SU-DHL-6 (cell line): ENCODE data around the gene SNX10.

Experiments used
- H2AFZ ChIP-seq: fragments of 200-600 bp; sonication (generic); 2 replicates; pipeline ENCODE4 v1.6.1; 2014; ENCODE audit warnings: low read depth, mild to moderate bottlenecking, moderate library complexity, mixed read lengths, antibody characterized with exemption, low read length; ENCODE audit not compliant: severe bottlenecking
- H3F3A ChIP-seq: fragments of 200-600 bp; shearing (Covaris generic); 2 replicates; pipeline ENCODE4 v1.6.0; 2016; ENCODE audit warnings: antibody characterized with exemption, mild to moderate bottlenecking; ENCODE audit not compliant: insufficient read depth
- H3K27ac ChIP-seq: fragments of 200-600 bp; sonication (generic); 2 replicates; pipeline ENCODE4 v1.5.1; 2016; ENCODE audit warnings: low read depth, mild to moderate bottlenecking, low read length, moderate library complexity, mixed read lengths
- H3K27me3 ChIP-seq: fragments of 200-600 bp; sonication (generic), shearing (Covaris generic); 2 replicates; pipeline ENCODE4 v1.6.0; 2014; ENCODE audit warnings: mild to moderate bottlenecking, low read length
- H3K36me3 ChIP-seq: fragments of 200-600 bp; sonication (generic); 2 replicates; pipeline ENCODE4 v1.6.1; 2014; ENCODE audit warnings: mild to moderate bottlenecking, low read length, mixed read lengths
- H3K4me2 ChIP-seq: fragments of 300-600, 200-600 bp; shearing (Covaris generic), sonication (generic); 2 replicates; pipeline ENCODE4 v1.6.0; 2014; ENCODE audit warnings: low read length, low read depth, mild to moderate bottlenecking; ENCODE audit not compliant: poor library complexity, severe bottlenecking
- H3K4me3 ChIP-seq: fragments of 200-600 bp; sonication (generic); 2 replicates; pipeline ENCODE4 v1.5.1; 2014; ENCODE audit warnings: antibody characterized with exemption, low read length, mild to moderate bottlenecking, mixed read lengths; ENCODE audit not compliant: insufficient read depth, poor library complexity, severe bottlenecking
- H3K79me2 ChIP-seq: fragments of 200-600 bp; sonication (generic); 2 replicates; pipeline ENCODE4 v1.6.1; 2014; ENCODE audit warnings: mild to moderate bottlenecking, low read length, moderate library complexity; ENCODE audit not compliant: insufficient read depth
- H3K9ac ChIP-seq: fragments of 200-600 bp; sonication (generic); 2 replicates; pipeline ENCODE4 v1.7.0; 2014; ENCODE audit warnings: mild to moderate bottlenecking, low read length
- H3K9me2 ChIP-seq: fragments of 200-600 bp; sonication (generic); replicated peaks from 2 replicates; pipeline ENCODE4 v1.6.1; 2014; ENCODE audit warnings: low read length; ENCODE audit not compliant: insufficient read depth
- H3K9me3 ChIP-seq: fragments of 200-600 bp; sonication (generic); 2 replicates; pipeline ENCODE4 v1.6.1; 2014; ENCODE audit warnings: low read length, mixed read lengths; ENCODE audit not compliant: insufficient read depth
- H4K20me1 ChIP-seq: fragments of 200-600 bp; sonication (generic); 2 replicates; pipeline ENCODE4 v1.6.1; 2014; ENCODE audit warnings: low read depth, mild to moderate bottlenecking, antibody characterized with exemption, low read length, moderate library complexity, mixed read lengths
- EZH2phosphoT487 ChIP-seq: fragments of 200-600 bp; sonication (generic), shearing (Covaris generic); conservative IDR thresholded peaks from 2 replicates; pipeline ENCODE4 v1.6.1; 2018; ENCODE audit warnings: mild to moderate bottlenecking, antibody characterized with exemption, low read length, moderate library complexity, mixed read lengths
- TF ChIP-seq, protein P1 (sequence below): fragments of 200-600 bp; sonication (generic); IDR thresholded peaks from one replicate; pipeline ENCODE4 v1.5.1; 2017; ENCODE audit warnings: antibody characterized with exemption, mild to moderate bottlenecking, low read length, moderate library complexity; ENCODE audit not compliant: insufficient read depth, poor library complexity, severe bottlenecking

Gene SNX10

DNA sequence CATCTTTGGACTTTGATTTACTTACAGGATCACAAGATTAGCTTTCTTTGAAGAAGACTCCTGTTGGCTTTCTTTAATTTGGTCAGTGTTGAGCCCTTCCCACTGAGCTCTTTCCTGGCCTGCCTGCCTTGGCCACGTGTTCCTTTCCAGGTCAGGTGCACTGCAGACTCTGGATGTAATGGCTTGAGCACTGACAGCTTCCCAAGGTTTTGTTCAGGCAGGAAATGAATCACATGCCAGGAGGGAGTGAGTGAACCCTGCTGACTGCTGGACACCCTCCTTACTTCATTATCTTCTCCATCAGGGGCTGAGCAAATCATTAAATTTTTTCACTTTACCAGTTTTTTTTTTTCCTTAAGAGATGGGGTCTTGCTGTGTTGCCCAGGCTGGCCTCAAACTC is 29.8 kb downstream of the SNX10 start:
- Histone ChIP-seq H3K79me2 (peaks cover 86% of the 10 kb centered on the region), H3K9ac (no peak overlapping the region), H3F3A (peaks cover 10% of the 10 kb centered on the region), H3K27ac (no peak overlapping the region), H3K4me3 (no peak overlapping the region), H3K36me3 (peaks cover 12% of the 10 kb centered on the region; the same call in 1 of the 2 replicates), H4K20me1 (peaks cover 9% of the 10 kb centered on the region; the same call in 1 of the 2 replicates), H2AFZ (no peak overlapping the region), H3K27me3 (no peaks in the 10 kb centered on the region), H3K9me2 (no peaks in the 10 kb centered on the region), H3K9me3 (no peaks in the 10 kb centered on the region), H3K4me2 (no peak overlapping the region)
- TF ChIP-seq, protein P1, sequence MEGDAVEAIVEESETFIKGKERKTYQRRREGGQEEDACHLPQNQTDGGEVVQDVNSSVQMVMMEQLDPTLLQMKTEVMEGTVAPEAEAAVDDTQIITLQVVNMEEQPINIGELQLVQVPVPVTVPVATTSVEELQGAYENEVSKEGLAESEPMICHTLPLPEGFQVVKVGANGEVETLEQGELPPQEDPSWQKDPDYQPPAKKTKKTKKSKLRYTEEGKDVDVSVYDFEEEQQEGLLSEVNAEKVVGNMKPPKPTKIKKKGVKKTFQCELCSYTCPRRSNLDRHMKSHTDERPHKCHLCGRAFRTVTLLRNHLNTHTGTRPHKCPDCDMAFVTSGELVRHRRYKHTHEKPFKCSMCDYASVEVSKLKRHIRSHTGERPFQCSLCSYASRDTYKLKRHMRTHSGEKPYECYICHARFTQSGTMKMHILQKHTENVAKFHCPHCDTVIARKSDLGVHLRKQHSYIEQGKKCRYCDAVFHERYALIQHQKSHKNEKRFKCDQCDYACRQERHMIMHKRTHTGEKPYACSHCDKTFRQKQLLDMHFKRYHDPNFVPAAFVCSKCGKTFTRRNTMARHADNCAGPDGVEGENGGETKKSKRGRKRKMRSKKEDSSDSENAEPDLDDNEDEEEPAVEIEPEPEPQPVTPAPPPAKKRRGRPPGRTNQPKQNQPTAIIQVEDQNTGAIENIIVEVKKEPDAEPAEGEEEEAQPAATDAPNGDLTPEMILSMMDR, result no peak
- no peak for TF ChIP-seq EZH2phosphoT487

GRCh38 chr7:26326211-26326610 is 34.5 kb downstream of the SNX10 start:
- Histone ChIP-seq H3K9me3 (no peaks in the 10 kb centered on the region), H3K27me3 (no peaks in the 10 kb centered on the region), H3K36me3 (peaks cover 4% of the 10 kb centered on the region; the same call in 1 of the 2 replicates), H3K79me2 (peaks cover 89% of the 10 kb centered on the region), H2AFZ (no peak overlapping the region), H3K9me2 (no peaks in the 10 kb centered on the region), H3K27ac (no peak overlapping the region), H3F3A (peaks cover 9% of the 10 kb centered on the region; the same call in 1 of the 2 replicates), H3K4me2 (no peak overlapping the region), H3K4me3 (no peak overlapping the region), H3K9ac (no peak overlapping the region), H4K20me1 (peaks cover 3% of the 10 kb centered on the region; the same call in 1 of the 2 replicates)
- TF ChIP-seq, protein P1, result no peak
- TF ChIP-seq EZH2phosphoT487, result no peak

DNA sequence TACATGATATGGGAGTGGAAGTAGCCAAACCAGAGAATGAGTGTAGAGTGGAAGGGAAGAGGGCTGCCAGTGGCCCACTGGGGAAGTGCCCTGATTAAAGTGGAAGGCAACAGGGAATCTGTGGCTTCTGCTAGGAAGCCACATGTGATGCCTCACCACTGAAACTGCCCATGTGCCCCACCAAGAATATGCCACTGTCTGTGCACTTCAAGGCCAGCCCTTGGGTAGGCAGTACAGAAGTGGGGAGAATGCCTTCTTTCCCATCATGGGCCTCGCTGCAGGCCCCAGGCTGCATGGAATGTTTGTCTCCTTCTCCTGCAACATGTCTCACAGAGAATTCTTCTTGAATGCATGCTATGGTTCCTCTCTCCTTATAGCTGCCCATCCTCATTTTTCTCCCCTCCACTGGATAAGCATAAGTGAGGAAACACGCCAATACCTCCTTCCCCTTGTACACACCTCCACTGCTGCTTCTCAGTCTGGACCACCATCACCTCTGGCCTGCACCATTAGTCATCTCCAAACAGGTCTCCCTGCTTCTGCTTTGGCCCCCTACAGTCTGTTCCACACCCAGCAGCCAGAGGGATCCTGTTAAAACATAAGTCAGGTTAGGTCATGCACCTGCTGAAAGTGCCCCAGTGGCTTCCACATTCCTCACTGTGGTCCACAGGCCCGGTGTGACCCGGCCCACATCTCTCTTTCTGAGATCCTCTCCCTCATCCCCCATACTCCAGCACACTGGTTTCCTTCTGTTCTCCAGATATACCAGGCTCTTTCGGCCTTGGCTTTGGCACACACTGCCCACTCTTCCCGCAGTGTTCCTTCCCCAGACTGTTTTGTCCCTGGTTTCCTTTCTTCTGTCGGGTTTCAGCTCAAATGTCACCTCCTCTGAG is 37.1 kb downstream of the SNX10 start:
- H3K9me3 ChIP-seq, result no peaks in the 10 kb centered on the region
- peak overlapping the region; percentile 45; the same call in 1 of the 2 replicates for H3K27ac ChIP-seq
- peaks cover 84% of the 10 kb centered on the region for H3K79me2 ChIP-seq
- peak overlapping the region; percentile 2 for H3K4me2 ChIP-seq
- no peaks in the 10 kb centered on the region for H3K9me2 ChIP-seq
- no peaks in the 10 kb centered on the region for H3K36me3 ChIP-seq
- H4K20me1 ChIP-seq, result peaks cover 3% of the 10 kb centered on the region; the same call in 1 of the 2 replicates
- no peak overlapping the region for H3K9ac ChIP-seq
- no peaks in the 10 kb centered on the region for H3K27me3 ChIP-seq
- no peak overlapping the region for H2AFZ ChIP-seq
- H3K4me3 ChIP-seq, result no peak overlapping the region
- no peak for TF ChIP-seq EZH2phosphoT487
- TF ChIP-seq, protein P1, result no peak
- peaks cover 28% of the 10 kb centered on the region for H3F3A ChIP-seq
